Right ventricle myocardium superior (tissue), 1 donor: ENCODE data around the gene INTS3. TPM values are rescaled to one million over a fixed set of nuclear protein-coding genes. Genes with fewer than 3 reads are reported as not detected.

Source experiments
- ATAC-seq: fragments of 200-7000 bp; cut with Tn5 transposase; one replicate; pipeline ENCODE4 v1.9.1; 2020; ENCODE audit warnings: mild to moderate bottlenecking; ENCODE audit not compliant: poor library complexity
- DNase-seq: peaks from one replicate; pipeline ENCODE4 v3.0.0-alpha.2; 2020
- intact Hi-C: fragments of 100-400 bp; cut with DNase I; formaldehyde crosslinking; loops from one replicate; pipeline ENCODE4 v1.11.2; 2022
- microRNA-seq: library from miRNA; unstranded; fragments of <30 nt; microRNA quantifications from one replicate; pipeline ENCODE4 v1.2.0, GENCODE V29; 2020
- total RNA-seq: library from RNA; stranded (reverse); fragmentation: NEBNext Ultra II Directional; extraction: Animal tissue kit (Norgen Biotek cat#: 25700); gene quantifications from one replicate; pipeline ENCODE4 v1.2.1, GENCODE V29; 2021
- donor health status: DM: no; HTN: yes; CAD: no; lungs with severe emphysema.

The INTS3 gene
- total RNA-seq, 1 donor from 2014 or later = 31.8 TPM

DNA sequence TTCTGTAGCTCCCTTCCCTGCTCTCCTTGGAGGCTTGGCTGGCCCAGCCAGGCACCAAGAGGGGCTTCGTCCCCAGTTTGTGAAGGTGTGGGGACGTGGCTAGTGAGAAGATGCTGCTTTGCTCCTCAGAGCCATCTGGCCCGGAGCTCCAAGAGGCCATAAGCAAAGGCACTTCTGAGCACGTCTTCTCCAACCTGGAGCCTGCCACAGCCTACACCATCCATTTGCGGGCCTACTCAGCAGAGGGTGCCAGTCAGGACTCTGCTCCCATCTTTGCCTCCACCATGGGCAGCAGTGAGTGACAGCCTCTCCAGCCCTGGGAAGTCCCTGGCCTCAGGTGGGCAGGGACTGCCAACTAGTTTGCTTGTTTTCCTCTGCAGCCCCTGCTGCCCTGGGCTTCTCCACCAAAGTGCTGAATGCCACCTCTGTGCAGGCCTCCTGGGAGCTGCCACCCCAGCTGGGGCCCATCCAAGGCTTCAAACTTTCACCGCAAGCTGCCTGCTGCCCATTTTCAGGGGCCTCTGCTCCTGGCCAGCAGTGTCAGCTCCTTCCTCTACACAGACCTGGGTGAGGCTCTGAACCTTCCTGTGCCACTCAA lies 73.3 kb downstream of the INTS3 start:
- intact Hi-C loops = no loop called here

DNA sequence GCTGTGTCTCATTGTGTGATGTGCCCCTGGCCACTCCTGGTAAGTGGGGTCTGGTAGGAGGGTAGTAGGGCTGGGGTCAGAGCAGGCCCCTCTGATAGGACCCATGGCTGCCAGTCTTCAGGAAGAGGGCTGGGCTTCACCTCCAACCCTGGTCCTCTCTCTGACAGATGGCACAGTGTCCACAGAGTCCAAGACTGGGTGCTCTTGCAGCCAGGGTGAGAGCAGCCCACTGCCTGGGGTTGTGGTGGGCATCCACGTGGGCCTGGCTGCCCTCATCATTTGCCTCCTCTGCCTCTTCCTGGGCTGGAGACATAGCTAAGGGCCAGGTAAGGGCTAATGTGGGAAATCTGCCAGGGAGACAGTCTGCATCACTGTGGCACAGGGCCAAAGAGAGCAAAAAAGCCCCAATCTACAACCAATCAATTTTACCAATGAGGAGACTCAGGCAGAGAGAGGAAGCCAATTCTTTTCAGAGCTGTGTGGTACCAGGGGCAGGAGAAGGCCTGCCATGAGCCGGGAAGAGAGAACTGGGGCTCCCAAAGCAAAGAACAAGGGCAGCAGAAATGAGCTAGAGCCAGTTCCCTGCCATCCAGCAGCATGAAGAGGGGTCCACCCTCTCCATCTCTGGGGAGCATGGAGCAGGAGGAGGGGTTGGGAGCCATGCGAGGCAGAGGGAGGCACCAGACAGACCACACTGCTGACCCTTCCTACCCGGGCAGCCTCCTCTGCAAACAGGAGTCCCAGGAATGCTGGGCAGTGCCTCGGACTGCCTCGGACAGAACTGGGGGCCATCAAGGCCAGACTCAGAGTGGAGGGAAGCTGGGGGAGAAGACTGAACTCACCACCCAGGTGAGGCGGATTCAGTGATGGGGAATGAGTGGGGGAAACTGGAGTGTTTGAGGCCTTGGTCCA lies 74.2 kb downstream of the INTS3 start:
- no peak for DNase-seq
- intact Hi-C loops = no loop called here
- ATAC-seq = no peak

More for the DNA sequence above, 73.3 kb downstream of the INTS3 start:
- ATAC-seq (no peak), DNase-seq (no peak)

DNA sequence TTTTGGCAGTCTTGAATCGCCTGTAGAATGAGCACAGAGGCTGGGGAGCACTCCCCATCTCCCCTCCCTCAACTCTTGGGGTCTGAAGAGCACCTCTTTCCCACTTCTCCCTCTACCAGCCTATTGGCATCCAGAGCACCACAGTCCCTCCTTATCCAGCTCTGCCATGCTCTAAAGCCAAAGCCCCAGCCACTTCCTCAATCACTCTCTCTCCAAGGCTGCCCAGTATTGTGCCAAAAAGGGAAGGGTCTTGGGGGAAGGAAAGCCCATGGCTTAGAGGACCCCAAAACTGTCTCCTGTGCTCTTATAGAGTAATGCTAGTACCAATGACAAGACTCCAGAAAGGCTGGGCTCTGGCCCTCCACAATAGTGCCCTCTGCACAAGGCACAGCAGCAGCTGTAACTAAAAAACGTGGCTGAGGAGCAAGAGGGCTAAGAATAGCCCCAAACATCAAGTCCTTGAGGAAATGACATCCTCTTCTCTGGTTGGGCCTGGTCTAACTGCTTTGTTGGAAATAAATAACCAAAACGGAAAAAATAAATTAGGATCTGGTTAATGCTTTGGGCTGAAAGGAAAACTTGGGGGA lies 75.7 kb downstream of the INTS3 start:
- DNase-seq = no peak
- ATAC-seq = no peak
- intact Hi-C loops = no loop called here

DNA sequence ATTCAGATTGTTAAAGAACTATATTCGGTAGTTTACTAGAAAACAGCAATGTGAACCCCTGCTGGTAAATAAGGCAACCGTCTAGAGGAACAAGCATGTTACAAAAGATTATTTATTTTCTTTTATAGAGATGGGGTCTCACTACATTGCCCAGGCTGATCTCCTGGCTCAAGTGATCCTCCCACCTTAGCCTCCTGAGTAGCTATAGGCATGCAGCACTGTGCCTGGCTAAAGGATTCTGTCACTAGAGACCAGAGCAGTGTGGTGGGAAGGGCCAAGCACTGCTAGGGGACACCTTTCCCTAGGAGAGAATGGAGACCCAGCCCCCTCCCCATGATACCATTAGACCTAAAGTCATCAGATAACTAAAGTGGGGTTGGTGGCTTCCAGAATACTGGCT lies 76.3 kb downstream of the INTS3 start:
- no peak for DNase-seq
- intact Hi-C loops = no loop called here
- no peak for ATAC-seq

DNA sequence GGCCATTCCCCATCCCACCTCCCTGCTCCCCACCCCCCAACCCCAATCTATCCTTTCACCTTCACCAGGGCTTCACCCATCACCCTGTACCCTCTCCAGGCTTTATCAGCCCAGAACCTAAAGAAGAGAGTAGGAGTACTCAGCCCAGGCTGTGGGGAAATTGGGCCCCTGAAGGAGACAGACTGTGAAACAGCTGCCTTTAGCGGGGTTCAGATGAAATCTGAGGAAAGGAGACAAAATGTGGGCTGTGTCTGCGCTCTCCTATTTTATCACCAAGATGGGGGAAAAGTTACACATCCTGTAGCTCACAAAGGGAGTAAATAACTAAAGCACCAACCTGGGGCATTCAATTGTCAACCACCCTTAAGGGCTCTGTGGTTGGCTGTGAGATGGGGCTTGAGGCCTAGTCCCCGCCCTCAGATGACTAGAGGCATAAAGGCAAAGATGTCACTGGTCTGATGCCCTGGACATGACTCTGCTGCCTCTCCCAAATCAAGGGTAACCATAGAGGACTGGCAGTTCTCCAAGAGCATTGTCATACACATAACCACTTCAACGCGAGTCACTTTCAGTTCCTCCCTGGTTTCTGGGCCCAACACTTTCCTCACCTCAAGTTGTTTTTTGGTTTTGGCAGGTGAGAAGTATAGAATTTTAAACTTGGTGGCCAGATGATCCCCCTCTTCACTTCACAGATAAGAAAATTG lies 77.3 kb downstream of the INTS3 start:
- peak; percentile 85 for ATAC-seq
- DNase-seq = no peak
- intact Hi-C loops = no loop called here

DNA sequence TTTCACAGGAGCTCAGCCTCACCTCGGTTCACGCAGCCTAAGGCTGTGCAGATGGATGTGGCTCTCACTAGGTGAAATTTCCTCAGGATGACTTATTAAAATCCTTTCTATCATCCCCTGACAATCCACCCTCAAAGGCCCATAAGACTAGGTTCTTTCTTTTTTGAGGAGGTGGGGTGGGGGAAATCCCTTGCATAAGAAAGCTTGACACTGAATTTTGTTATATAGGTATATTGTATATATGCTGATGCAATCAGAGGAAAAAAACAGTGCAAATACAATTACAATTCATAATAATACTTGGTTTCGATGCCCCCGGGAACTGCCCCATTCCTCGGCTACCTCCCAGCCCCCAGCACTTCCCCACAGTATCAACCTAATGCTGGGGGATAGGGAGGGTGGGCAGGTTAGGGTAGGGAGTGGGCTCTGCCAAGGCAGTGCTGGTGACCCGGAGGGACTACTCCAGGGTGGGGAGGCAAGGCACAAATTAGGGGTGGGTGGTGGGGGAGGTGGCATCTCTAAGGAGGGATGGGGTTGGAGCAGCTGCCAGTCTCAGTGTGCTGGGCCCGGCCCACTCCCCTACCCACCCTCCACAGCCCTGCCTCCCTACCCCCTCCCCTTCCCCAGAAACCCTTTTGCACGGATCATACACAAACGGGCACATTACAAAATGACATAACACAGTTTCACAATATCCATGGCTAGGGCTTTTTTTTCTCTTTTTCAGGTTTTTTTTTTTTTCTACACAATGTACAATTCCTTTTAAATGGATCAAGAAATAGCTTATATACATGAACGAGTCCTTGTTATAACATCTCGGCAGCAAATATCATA lies 78.3 kb downstream of the INTS3 start:
- intact Hi-C loops = no loop called here

DNA sequence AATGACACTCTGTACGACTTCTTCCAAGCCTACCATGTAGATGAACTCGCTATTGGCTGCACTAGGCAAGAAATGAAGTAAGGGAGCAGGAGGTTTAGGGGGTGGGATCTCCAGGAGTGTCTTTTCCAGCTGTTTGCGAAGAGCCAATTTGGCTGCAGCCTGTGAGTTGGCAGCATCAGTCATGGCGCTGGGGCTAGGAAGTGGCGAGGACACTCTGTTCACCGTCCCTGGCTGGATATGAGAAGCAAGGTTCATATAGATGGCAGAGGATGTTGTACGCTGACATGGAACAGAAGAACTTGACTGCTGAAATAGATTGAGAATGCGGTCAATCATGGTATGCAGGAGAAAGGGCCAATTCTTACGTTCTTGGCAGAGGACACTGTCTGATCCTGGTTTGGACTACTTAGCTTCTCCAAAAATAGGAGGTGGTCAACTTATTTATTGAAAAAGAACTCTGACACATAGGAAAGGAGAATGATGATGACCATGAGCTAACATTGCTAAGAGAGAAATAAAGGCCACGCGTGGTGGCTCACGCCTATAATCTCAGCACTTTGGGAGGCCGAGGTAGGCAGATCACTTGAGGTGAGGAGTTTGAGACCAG lies 88.5 kb downstream of the INTS3 start:
- intact Hi-C loops = no loop called here
- DNase-seq (no peak), ATAC-seq (peak; percentile 55)

More for the DNA sequence above, 78.3 kb downstream of the INTS3 start:
- no peak for ATAC-seq
- no peak for DNase-seq

DNA sequence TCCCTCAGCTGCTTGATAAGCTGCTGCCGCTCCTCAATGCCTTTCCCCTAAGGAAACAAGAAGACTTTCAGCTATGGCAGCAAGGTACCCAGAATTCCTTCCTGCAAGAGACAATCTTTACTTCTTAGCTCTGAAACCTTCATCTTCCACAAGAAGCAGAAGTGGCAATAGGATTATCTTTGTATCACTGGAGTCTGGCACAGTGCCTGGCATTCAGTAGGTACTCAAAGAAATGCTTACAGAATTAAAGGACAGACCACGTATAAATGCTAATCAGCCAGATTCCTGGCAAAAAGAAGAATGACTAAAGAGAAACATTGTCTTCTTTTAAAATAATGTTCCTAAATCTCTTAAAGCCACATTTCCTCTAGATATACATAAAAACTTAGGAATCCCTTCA lies 91.0 kb downstream of the INTS3 start:
- ATAC-seq = no peak
- DNase-seq = no peak
- intact Hi-C loops = no loop called here

Small RNAs within 50 kb of the gene (microRNA-seq; reads per million reads assigned to microRNA genes)
- gene MIR8083 = not detected

Other genes starting within 250 kb of the INTS3 start
- 260 TPM for gene S100A6, start 192.1 kb upstream of the INTS3 start, total RNA-seq
- not detected for gene S100A5, start 187.1 kb upstream of the INTS3 start, total RNA-seq
- gene S100A4, start 182.2 kb upstream of the INTS3 start, total RNA-seq = 130 TPM
- gene S100A3, start 178.8 kb upstream of the INTS3 start, total RNA-seq = 0.70 TPM
- gene S100A2, start 162.2 kb upstream of the INTS3 start, total RNA-seq = 2.3 TPM
- gene S100A16, start 114.9 kb upstream of the INTS3 start, total RNA-seq = 44.3 TPM
- 5.8 TPM for gene S100A14, start 111.7 kb upstream of the INTS3 start, total RNA-seq
- gene S100A13, start 100.5 kb upstream of the INTS3 start, total RNA-seq = 153 TPM
- gene S100A1, start 99.6 kb upstream of the INTS3 start, total RNA-seq = 2,267 TPM
- gene CHTOP, start 94.0 kb upstream of the INTS3 start, total RNA-seq = 68.1 TPM
- gene SNAPIN, start 69.3 kb upstream of the INTS3 start, total RNA-seq = 57.2 TPM
- gene ILF2, start 57.1 kb upstream of the INTS3 start, total RNA-seq = 55.3 TPM
- gene NPR1, start 49.4 kb upstream of the INTS3 start, total RNA-seq = 10.0 TPM
- 12.0 TPM for gene SLC27A3, start 47.4 kb downstream of the INTS3 start, total RNA-seq
- gene GATAD2B, start 194.9 kb downstream of the INTS3 start, total RNA-seq = 30.1 TPM
- gene DENND4B, start 218.7 kb downstream of the INTS3 start, total RNA-seq = 45.5 TPM
- 20.8 TPM for gene CRTC2, start 230.6 kb downstream of the INTS3 start, total RNA-seq
- gene SLC39A1, start 235.5 kb downstream of the INTS3 start, total RNA-seq = 46.9 TPM
- 4.1 TPM for gene CREB3L4, start 239.9 kb downstream of the INTS3 start, total RNA-seq
- gene JTB, start 249.6 kb downstream of the INTS3 start, total RNA-seq = 69.6 TPM